ENCODE data around the gene KLF13. TPM values are rescaled to one million over a fixed set of nuclear protein-coding genes. Genes with fewer than 3 reads are reported as not detected.

KLF13 gene
- total RNA-seq, 1 donor from 2014 or later: 31.0 TPM

- no peak for DNase-seq (ENCODE audit: low read depth)
- no peak overlapping the region for H3K4me2 ChIP-seq (ENCODE audit: low read length)
- H3K4me3 ChIP-seq (ENCODE audit: insufficient read depth, low read depth, low read length): no peak overlapping the region
- peaks cover 99% of the 10 kb centered on the region for H4K20me1 ChIP-seq (ENCODE audit: insufficient read depth, low read length)
- H3K27me3 ChIP-seq (ENCODE audit: insufficient read depth, low read length): no peaks in the 10 kb centered on the region
- H3K9me3 ChIP-seq (ENCODE audit: insufficient read depth, low read depth, low read length): no peaks in the 10 kb centered on the region
- no peak overlapping the region for H3K27ac ChIP-seq (ENCODE audit: low read depth, low read length)
- TF ChIP-seq, protein P1, sequence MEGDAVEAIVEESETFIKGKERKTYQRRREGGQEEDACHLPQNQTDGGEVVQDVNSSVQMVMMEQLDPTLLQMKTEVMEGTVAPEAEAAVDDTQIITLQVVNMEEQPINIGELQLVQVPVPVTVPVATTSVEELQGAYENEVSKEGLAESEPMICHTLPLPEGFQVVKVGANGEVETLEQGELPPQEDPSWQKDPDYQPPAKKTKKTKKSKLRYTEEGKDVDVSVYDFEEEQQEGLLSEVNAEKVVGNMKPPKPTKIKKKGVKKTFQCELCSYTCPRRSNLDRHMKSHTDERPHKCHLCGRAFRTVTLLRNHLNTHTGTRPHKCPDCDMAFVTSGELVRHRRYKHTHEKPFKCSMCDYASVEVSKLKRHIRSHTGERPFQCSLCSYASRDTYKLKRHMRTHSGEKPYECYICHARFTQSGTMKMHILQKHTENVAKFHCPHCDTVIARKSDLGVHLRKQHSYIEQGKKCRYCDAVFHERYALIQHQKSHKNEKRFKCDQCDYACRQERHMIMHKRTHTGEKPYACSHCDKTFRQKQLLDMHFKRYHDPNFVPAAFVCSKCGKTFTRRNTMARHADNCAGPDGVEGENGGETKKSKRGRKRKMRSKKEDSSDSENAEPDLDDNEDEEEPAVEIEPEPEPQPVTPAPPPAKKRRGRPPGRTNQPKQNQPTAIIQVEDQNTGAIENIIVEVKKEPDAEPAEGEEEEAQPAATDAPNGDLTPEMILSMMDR (IDR thresholded peaks at IDR 0.05; ENCODE audit: insufficient read depth, low read depth, low read length): no peak
- no peak for TF ChIP-seq EZH2 (IDR thresholded peaks at IDR 0.05; ENCODE audit: insufficient read depth, low read length)
- Mint-ChIP-seq H3K36me3 (ENCODE audit: low read depth, unreplicated experiment) (peaks cover 3% of the 10 kb centered on the region), H3K9me3 (ENCODE audit: unreplicated experiment) (peaks cover 2% of the 10 kb centered on the region), H3K4me3 (ENCODE audit: unreplicated experiment) (no peak overlapping the region), H3K4me1 (ENCODE audit: low read depth, unreplicated experiment) (peaks cover 1% of the 10 kb centered on the region), H3K27me3 (ENCODE audit: low read depth, unreplicated experiment) (no peaks in the 10 kb centered on the region), H3K27ac (ENCODE audit: unreplicated experiment) (no peak overlapping the region)
- H3K4me1 ChIP-seq (ENCODE audit: insufficient read depth, low read length): peaks cover 10% of the 10 kb centered on the region
- no peak overlapping the region for H3K9ac ChIP-seq (ENCODE audit: low read length)
- H2AFZ ChIP-seq (ENCODE audit: low read depth, low read length): no peak overlapping the region
- FAIRE-seq: no peak
- peaks cover 94% of the 10 kb centered on the region for H3K79me2 ChIP-seq (ENCODE audit: insufficient read depth, low read length)
- H3K36me3 ChIP-seq (ENCODE audit: insufficient read depth, low read length): no peaks in the 10 kb centered on the region
These were observed 17.6 kb downstream of the KLF13 start for GRCh38 chr15:31344266-31344665.

- Histone ChIP-seq H3K79me2 (ENCODE audit: insufficient read depth, low read length) (peaks cover 94% of the 10 kb centered on the region), H3K4me3 (ENCODE audit: insufficient read depth, low read depth, low read length) (no peak overlapping the region), H3K27me3 (ENCODE audit: insufficient read depth, low read length) (no peaks in the 10 kb centered on the region), H3K4me2 (ENCODE audit: low read length) (no peak overlapping the region), H3K9ac (ENCODE audit: low read length) (no peak overlapping the region), H3K27ac (ENCODE audit: low read depth, low read length) (no peak overlapping the region), H4K20me1 (ENCODE audit: insufficient read depth, low read length) (peaks cover 99% of the 10 kb centered on the region), H2AFZ (ENCODE audit: low read depth, low read length) (no peak overlapping the region), H3K36me3 (ENCODE audit: insufficient read depth, low read length) (no peaks in the 10 kb centered on the region), H3K4me1 (ENCODE audit: insufficient read depth, low read length) (peaks cover 4% of the 10 kb centered on the region), H3K9me3 (ENCODE audit: insufficient read depth, low read depth, low read length) (no peaks in the 10 kb centered on the region)
- Mint-ChIP-seq H3K4me3 (ENCODE audit: unreplicated experiment) (no peak overlapping the region), H3K27ac (ENCODE audit: unreplicated experiment) (no peak overlapping the region), H3K9me3 (ENCODE audit: unreplicated experiment) (peaks cover 2% of the 10 kb centered on the region), H3K27me3 (ENCODE audit: low read depth, unreplicated experiment) (no peaks in the 10 kb centered on the region), H3K36me3 (ENCODE audit: low read depth, unreplicated experiment) (peaks cover 3% of the 10 kb centered on the region), H3K4me1 (ENCODE audit: low read depth, unreplicated experiment) (peaks cover 1% of the 10 kb centered on the region)
- TF ChIP-seq EZH2 (IDR thresholded peaks at IDR 0.05; ENCODE audit: insufficient read depth, low read length): no peak
- TF ChIP-seq, protein P1 (IDR thresholded peaks at IDR 0.05; ENCODE audit: insufficient read depth, low read depth, low read length): no peak
- DNase-seq (ENCODE audit: low read depth): no peak
- no peak for FAIRE-seq
These were observed 18.4 kb downstream of the KLF13 start for GRCh38 chr15:31344823-31345605.

Measured in astrocyte (in vitro differentiated cells and primary cell).